B cell (primary cell): ENCODE data around the gene BCO2. TPM values are rescaled to one million over a fixed set of nuclear protein-coding genes. Genes with fewer than 3 reads are reported as not detected.

Experiments
- ATAC-seq: fragments of 200-7000 bp; cut with Tn5 transposase; one replicate; pipeline ENCODE4 v1.10.0; 2021; ENCODE audit warnings: low read depth, mild to moderate bottlenecking, moderate number of reproducible peaks, moderate library complexity
- CTCF ChIA-PET: fragments of 350-600 bp; sonication (Branson Sonifier 250); formaldehyde crosslinking; loops from one replicate; lab custom pipeline; 2021; ENCODE audit warnings: antibody characterized with exemption, inconsistent platforms; lab: Charles Lee
- POLR2A ChIA-PET: fragments of 350-600 bp; sonication (Branson Sonifier 250); formaldehyde crosslinking; loops from one replicate; lab custom pipeline; 2021; ENCODE audit warnings: antibody characterized with exemption; lab: Charles Lee
- DNase-seq: peaks from one replicate; pipeline ENCODE4 v3.0.0; 2013
- H2AFZ ChIP-seq: 2 replicates; pipeline ENCODE4 v1.6.1; 2012; ENCODE audit warnings: mild to moderate bottlenecking, low read depth, low read length; ENCODE audit not compliant: insufficient read depth, poor library complexity, severe bottlenecking
- H3K27ac ChIP-seq, 2 donors: 1 replicate in 1 of 2; 2 replicates in 1 of 2; pipeline ENCODE4 v1.5.1; 2012 to 2013; ENCODE audit warnings: low read length in 2 of 2, mild to moderate bottlenecking in 2 of 2, moderate library complexity in 1 of 2
- H3K27me3 ChIP-seq, 4 experiments: fragments of 200-600 bp in 1 of 4; sonication (generic) in 1 of 4; replicated peaks in 1 of 4; 1 replicate in 2 of 4; 2 replicates in 2 of 4; pipeline versions ENCODE4 v1.6.1 to v1.7.0; 2013 to 2016; ENCODE audit warnings: low read length in 3 of 4, mild to moderate bottlenecking in 2 of 4, mixed read lengths in 1 of 4, moderate library complexity in 1 of 4; ENCODE audit not compliant: insufficient read depth in 4 of 4, control insufficient read depth in 3 of 4; ENCODE audit errors: control extremely low read depth in 1 of 4
- H3K36me3 ChIP-seq, 2 experiments: replicated peaks in 1 of 2; 1 replicate in 1 of 2; 2 replicates in 1 of 2; pipeline versions ENCODE4 v1.6.1 to v1.7.1; 2013; ENCODE audit warnings: low read length in 1 of 2; ENCODE audit not compliant: insufficient read depth in 2 of 2, control insufficient read depth in 1 of 2; ENCODE audit errors: control extremely low read depth in 1 of 2, extremely low read depth in 1 of 2
- H3K4me1 ChIP-seq, 2 donors: fragments of 200-600 bp in 1 of 2; sonication (generic) in 1 of 2; 1 replicate in 1 of 2; 2 replicates in 1 of 2; pipeline versions ENCODE4 v1.5.1 to v1.6.1; 2013 to 2017; ENCODE audit warnings: low read length in 2 of 2; ENCODE audit not compliant: control insufficient read depth in 2 of 2, insufficient read depth in 2 of 2
- H3K4me2 ChIP-seq: replicated peaks from 2 replicates; pipeline ENCODE3; 2012; ENCODE audit warnings: mild to moderate bottlenecking, low read depth, low read length; ENCODE audit not compliant: poor library complexity, severe bottlenecking
- H3K4me3 ChIP-seq, 5 experiments: fragments of 200-600 bp in 1 of 5; sonication (generic) in 1 of 5; 1 replicate in 3 of 5; 2 replicates in 2 of 5; pipeline versions ENCODE4 v1.5.1 to v1.7.0; 2011 to 2016; ENCODE audit warnings: low read length in 4 of 5, mild to moderate bottlenecking in 4 of 5, low read depth in 2 of 5, control low read depth in 1 of 5, moderate library complexity in 1 of 5; ENCODE audit not compliant: insufficient read depth in 1 of 5; ENCODE audit errors: control extremely low read depth in 1 of 5, extremely low read depth in 1 of 5
- H3K79me2 ChIP-seq: fragments of 200-600 bp; sonication (generic); one replicate; pipeline ENCODE4 v1.6.0; 2016; ENCODE audit warnings: low read length; ENCODE audit not compliant: control insufficient read depth, insufficient read depth
- H3K9ac ChIP-seq: fragments of 200-600 bp; sonication (generic); 2 replicates; pipeline ENCODE4 v1.6.1; 2017; ENCODE audit warnings: mild to moderate bottlenecking, low read length, moderate library complexity
- H3K9me3 ChIP-seq, 3 donors: one replicate each; pipeline versions ENCODE4 v1.6.1 to v1.7.1; 2013; ENCODE audit warnings: low read length in 2 of 3; ENCODE audit not compliant: control insufficient read depth in 2 of 3, insufficient read depth in 1 of 3; ENCODE audit errors: control extremely low read depth in 1 of 3
- H4K20me1 ChIP-seq: 2 replicates; pipeline ENCODE4 v1.6.0; 2012; ENCODE audit warnings: mild to moderate bottlenecking, low read length; ENCODE audit not compliant: insufficient read depth, control insufficient read depth, poor library complexity, severe bottlenecking
- H3K27ac Mint-ChIP-seq: one replicate; pipeline ENCODE4 v1.8.0; 2021; ENCODE audit warnings: mixed read lengths
- H3K27me3 Mint-ChIP-seq: one replicate; pipeline ENCODE4 v1.8.0; 2021; ENCODE audit warnings: mixed read lengths
- H3K4me1 Mint-ChIP-seq: one replicate; pipeline ENCODE4 v1.8.0; 2021; ENCODE audit warnings: mixed read lengths
- H3K4me3 Mint-ChIP-seq: one replicate; pipeline ENCODE4 v1.8.0; 2021; ENCODE audit warnings: mixed read lengths
- H3K9me3 Mint-ChIP-seq: one replicate; pipeline ENCODE4 v1.8.0; 2022; ENCODE audit warnings: mixed read lengths; ENCODE audit not compliant: insufficient read depth
- CTCF ChIP-seq: fragments of 200-600 bp; IDR thresholded peaks from one replicate; pipeline ENCODE4 v1.8.0; 2022; ENCODE audit warnings: antibody characterized with exemption, mild to moderate bottlenecking
- EZH2 ChIP-seq: IDR thresholded peaks from 2 replicates; pipeline ENCODE4 v1.6.1; 2012; ENCODE audit warnings: borderline replicate concordance, low read depth, mild to moderate bottlenecking, moderate library complexity, low read length; ENCODE audit not compliant: insufficient read depth, poor library complexity, severe bottlenecking
- WGBS: methylation state at CpG from one replicate; pipeline ENCODE4 v1.1.5; 2013; ENCODE audit warnings: missing lambda C conversion rate; ENCODE audit not compliant: insufficient coverage; 5-methylcytosine and 5-hydroxymethylcytosine counted together
- intact Hi-C: fragments of 100-400 bp; cut with micrococcal nuclease; formaldehyde crosslinking; loops from one replicate; pipeline ENCODE4 v1.10.0; 2022
- polyA plus RNA-seq: library from polyadenylated mRNA; depleted of rRNA; stranded (reverse); fragments of >200 nt; gene quantifications from 2 replicates; pipeline ENCODE4 v1.2.3, GENCODE V29; 2012
- total RNA-seq, 2 donors: library from RNA; stranded (reverse); fragments of 120-200 nt in 1 of 2; gene quantifications; 1 replicate in 1 of 2; 2 replicates in 1 of 2; pipeline versions ENCODE4 v1.2.3 to v1.2.4, GENCODE V29; 2013 to 2022

Gene BCO2
- total and polyA plus RNA-seq, 2 donors (not counting 1 experiment from before 2014, with no cell fraction given), result 1.7 to 1.8 TPM

GRCh38 chr11:112229159-112229558 is 53.8 kb downstream of the BCO2 start:
- H3K27ac Mint-ChIP-seq, result no peak overlapping the region

More at GRCh38 chr11:112229159-112229558, 53.8 kb downstream of the BCO2 start:
- Histone ChIP-seq H3K4me3 (no peak overlapping the region), H3K27me3 (no peaks in the 10 kb centered on the region), H3K9ac (no peak overlapping the region), H3K36me3 (peaks cover 1 to 39% of the 10 kb centered on the region in 2 experiments), H3K4me1 (peaks cover 10 to 18% of the 10 kb centered on the region in 2 donors), H3K4me2 (no peak overlapping the region), H3K79me2 (peaks cover 32% of the 10 kb centered on the region), H3K9me3 (peaks cover 0 to 3% (median 0%) of the 10 kb centered on the region in 3 donors), H4K20me1 (no peaks in the 10 kb centered on the region), H3K27ac (no peak overlapping the region), H2AFZ (no peak overlapping the region)
- H3K4me1 Mint-ChIP-seq, result peaks cover 23% of the 10 kb centered on the region
- H3K27me3 Mint-ChIP-seq, result no peaks in the 10 kb centered on the region
- no peak for TF ChIP-seq CTCF
- no peak for TF ChIP-seq EZH2
- DNase-seq (no peak), ATAC-seq (no peak)
- intact Hi-C loops, result loop anchor here (10.0 kb wide), 1 partner anchor 1794 kb away; no protein-coding TSS in a partner anchor
- WGBS, result 100% methylated on average over 2 of the region's 7 CpGs
- CTCF ChIA-PET, result interaction anchor here (1.8 to 20.4 kb wide), 3 partner anchors 10 to 51 kb away, joined by 4 to 471 read pairs (median 5); no protein-coding TSS in a partner anchor
- H3K9me3 Mint-ChIP-seq, result no peaks in the 10 kb centered on the region
- no peak overlapping the region for H3K4me3 Mint-ChIP-seq
- POLR2A ChIA-PET, result no interaction called here
